HG02943 (cell line): ENCODE data around the gene LY9.

Experiments used
- ATAC-seq: cut with Tn5 transposase; IDR thresholded peaks from one replicate; pipeline ENCODE4 v1.9.1; 2021; ENCODE audit warnings: mild to moderate bottlenecking, low read depth, moderate library complexity; ENCODE audit not compliant: unreplicated experiment

The LY9 gene

GRCh38 chr1:160800645-160801408 lies 4.9 kb downstream of the LY9 start:
- no peak for ATAC-seq

GRCh38 chr1:160801836-160802580 lies 6.0 kb downstream of the LY9 start:
- no peak for ATAC-seq

- no peak for ATAC-seq
Measured at GRCh38 chr1:160806109-160806665, 10.2 kb downstream of the LY9 start.

GRCh38 chr1:160806784-160807183 lies 10.8 kb downstream of the LY9 start:
- ATAC-seq: no peak

GRCh38 chr1:160807247-160807646 lies 11.3 kb downstream of the LY9 start:
- ATAC-seq: no peak

GRCh38 chr1:160807738-160808137 lies 11.8 kb downstream of the LY9 start:
- ATAC-seq: no peak

- no peak for ATAC-seq
Measured at GRCh38 chr1:160808289-160808688, 12.3 kb downstream of the LY9 start.

GRCh38 chr1:160810486-160810885 lies 14.5 kb downstream of the LY9 start:
- no peak for ATAC-seq

GRCh38 chr1:160811147-160811546 lies 15.2 kb downstream of the LY9 start:
- no peak for ATAC-seq

- no peak for ATAC-seq
Measured at GRCh38 chr1:160813215-160813614, 17.2 kb downstream of the LY9 start.

GRCh38 chr1:160814316-160814715 lies 18.3 kb downstream of the LY9 start:
- no peak for ATAC-seq

GRCh38 chr1:160814856-160815255 lies 18.9 kb downstream of the LY9 start:
- no peak for ATAC-seq

- ATAC-seq: no peak
Measured at GRCh38 chr1:160818207-160818937, 22.4 kb downstream of the LY9 start.

- ATAC-seq: no peak
Measured at GRCh38 chr1:160819186-160819585, 23.2 kb downstream of the LY9 start.

- no peak for ATAC-seq
Measured at GRCh38 chr1:160821627-160822026, 25.7 kb downstream of the LY9 start.

- ATAC-seq: no peak
Measured at GRCh38 chr1:160823296-160823695, 27.3 kb downstream of the LY9 start.

- no peak for ATAC-seq
Measured at GRCh38 chr1:160826546-160826945, 30.6 kb downstream of the LY9 start.

- no peak for ATAC-seq
Measured at GRCh38 chr1:160827418-160827817, 31.4 kb downstream of the LY9 start.

GRCh38 chr1:160829766-160830165 lies 33.8 kb downstream of the LY9 start:
- ATAC-seq: no peak

- ATAC-seq: no peak
Measured at GRCh38 chr1:160830321-160831153, 34.6 kb downstream of the LY9 start.
